Measurements from ENCODE around the gene LRRC49. TPM values are rescaled to one million over a fixed set of nuclear protein-coding genes. Genes with fewer than 3 reads are reported as not detected.

Gene LRRC49
- total and polyA plus RNA-seq, 2 of the 13 experiments (the other 11 are each of a cell fraction or from before 2014, with no cell fraction given): 0.57 to 1.00 TPM

GRCh38 chr15:70892912-70893560, 410 bp downstream of the LRRC49 start (continued):
- no peak for TF ChIP-seq TRAFD1 (CRISPR knock-in tag; IDR thresholded peaks at IDR 0.05; ENCODE audit: borderline replicate concordance)
- no peak for TF ChIP-seq CBX1 (IDR thresholded peaks at IDR 0.05; ENCODE audit: low read depth)
- TF ChIP-seq HNRNPUL1 (IDR thresholded peaks at IDR 0.05; ENCODE audit: low read depth, low read length): no peak
- no peak for TF ChIP-seq SUZ12 (IDR thresholded peaks at IDR 0.05; ENCODE audit: low read depth, low read length)
- no peak for TF ChIP-seq SALL2 (CRISPR knock-in tag; IDR thresholded peaks at IDR 0.05)
- no peak for TF ChIP-seq ZBTB49 (CRISPR knock-in tag; IDR thresholded peaks at IDR 0.05; ENCODE audit: borderline replicate concordance)

- Histone ChIP-seq H2AFZ (ENCODE audit: low read length) (no peak overlapping the region), H3K9ac (ENCODE audit: insufficient read depth, low read depth, low read length) (no peak overlapping the region), H3K4me2 (ENCODE audit: low read depth, low read length) (no peak overlapping the region), H3K79me2 (ENCODE audit: insufficient read depth, low read length) (no peaks in the 10 kb centered on the region), H3K27ac (ENCODE audit: extremely low read length, insufficient read depth, low read length) (no peak overlapping the region), H4K20me1 (ENCODE audit: insufficient read depth, low read length) (no peaks in the 10 kb centered on the region), H3K9me3 (ENCODE audit: low read length) (peaks cover 4% of the 10 kb centered on the region), H3K4me3 (replicated peaks in 1 of 3; ENCODE audit: insufficient read depth in 1 of 3, low read depth in 2 of 3, low read length in 3 of 3) (no peak overlapping the region), H3K36me3 (replicated peaks in 1 of 2; ENCODE audit: control insufficient read depth in 1 of 2, insufficient read depth in 2 of 2, low read length in 2 of 2) (no peaks in the 10 kb centered on the region), H3K4me1 (ENCODE audit: insufficient read depth, low read length) (no peaks in the 10 kb centered on the region), H3K27me3 (ENCODE audit: control insufficient read depth in 1 of 2, insufficient read depth in 2 of 2, low read length in 2 of 2) (no peaks in the 10 kb centered on the region; a peak in 1 of 5 replicates)
- FAIRE-seq (no peak), DNase-seq (ENCODE audit: low spot score) (no peak), ATAC-seq (no peak)
- intact Hi-C loops (cut with micrococcal nuclease; ENCODE audit: unreplicated experiment) (no loop called here), in situ Hi-C loops (cut with HindIII; ENCODE audit: extremely low pct_ligation_motif_present, low pct_unique_long_range_greater_than_20kb) (no loop called here)
- 90% methylated on average over 1 of the region's 1 CpG for WGBS (ENCODE audit: low lambda C conversion rate)
- TF ChIP-seq ZNF251 (CRISPR knock-in tag; IDR thresholded peaks at IDR 0.05) (no peak), ZNF549 (CRISPR knock-in tag; IDR thresholded peaks at IDR 0.05) (no peak), CREBL2 (CRISPR knock-in tag; IDR thresholded peaks at IDR 0.05; ENCODE audit: borderline replicate concordance) (no peak), ZMYM3 (CRISPR knock-in tag; IDR thresholded peaks at IDR 0.05) (no peak), BORCS8-MEF2B (CRISPR knock-in tag; IDR thresholded peaks at IDR 0.05) (no peak), MED8 (CRISPR knock-in tag; IDR thresholded peaks at IDR 0.05; ENCODE audit: insufficient replicate concordance) (no peak), MTF1 (CRISPR knock-in tag; IDR thresholded peaks at IDR 0.05) (no peak), MLX (CRISPR knock-in tag; IDR thresholded peaks at IDR 0.05) (no peak), NFYC (CRISPR knock-in tag; IDR thresholded peaks at IDR 0.05) (no peak), ZNF605 (CRISPR knock-in tag; IDR thresholded peaks at IDR 0.05) (no peak)
- ChIA-PET POLR2A (no interaction called here), CTCF (ENCODE audit: low intra/inter-chr PET ratio, low total read pairs) (no interaction called here)
- no TSS peak for BruUV-seq (replicated peaks)
These were observed 9.5 kb downstream of the LRRC49 start for GRCh38 chr15:70902107-70902506.

All from HepG2 (cell line).